ENCODE data around the gene AUTS2. TPM values are rescaled to one million over a fixed set of nuclear protein-coding genes. Genes with fewer than 3 reads are reported as not detected.

The AUTS2 gene
- total RNA-seq, 1 experiment from 2014 or later, result 2.3 TPM

DNA sequence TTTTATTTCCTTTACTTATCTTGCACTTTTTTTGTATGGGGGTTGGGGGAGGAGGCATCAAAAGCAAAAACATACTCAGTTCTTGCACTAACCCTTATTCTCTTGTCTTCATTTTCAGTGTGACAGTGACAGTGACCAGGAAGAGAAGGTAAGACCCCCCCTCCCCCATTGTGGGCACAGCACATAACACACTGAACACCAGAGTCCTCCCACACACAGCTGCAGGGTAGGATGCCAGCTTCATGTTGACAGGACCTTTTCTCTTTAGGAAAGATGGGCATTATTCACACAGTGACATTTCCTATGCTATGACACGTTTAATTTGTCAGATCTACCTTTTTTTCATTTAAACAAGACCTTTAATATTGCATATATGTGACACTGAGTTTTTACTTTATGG, 837.4 kb downstream of the AUTS2 start:
- in situ Hi-C loops (cut with HindIII; ENCODE audit: low pct_unique_long_range_greater_than_20kb, low sequenced_read_pairs), result no loop called here
- DNase-seq (ENCODE audit: low read depth), result no peak

DNA sequence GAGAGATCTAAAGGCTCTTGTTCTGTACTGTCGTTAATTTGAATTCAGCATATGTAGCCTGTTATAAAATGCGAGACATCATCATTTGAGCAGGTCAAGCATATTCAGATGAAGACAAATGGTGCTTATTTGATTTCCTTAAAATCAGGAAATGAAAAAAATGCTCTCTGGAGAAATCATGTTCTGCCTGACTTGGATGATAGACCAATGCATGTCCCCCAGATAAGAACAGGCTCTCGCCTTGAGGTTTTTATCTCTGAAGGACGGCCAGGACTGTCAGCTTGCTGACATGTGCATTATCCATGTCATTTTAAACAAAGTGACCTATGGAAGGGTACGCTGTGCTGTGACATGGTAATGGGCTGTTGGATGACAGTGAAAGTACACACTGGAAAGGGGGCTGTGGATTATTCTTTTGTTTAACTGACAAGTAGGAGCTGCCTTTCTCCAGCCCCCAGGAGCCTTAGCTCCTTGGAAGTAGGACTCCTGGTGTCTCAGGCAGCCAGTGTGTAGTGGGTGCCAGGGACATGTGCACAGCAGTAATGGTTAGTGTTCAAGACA, 838.6 kb downstream of the AUTS2 start:
- in situ Hi-C loops (cut with HindIII; ENCODE audit: low pct_unique_long_range_greater_than_20kb, low sequenced_read_pairs), result no loop called here
- DNase-seq (ENCODE audit: low read depth), result no peak

DNA sequence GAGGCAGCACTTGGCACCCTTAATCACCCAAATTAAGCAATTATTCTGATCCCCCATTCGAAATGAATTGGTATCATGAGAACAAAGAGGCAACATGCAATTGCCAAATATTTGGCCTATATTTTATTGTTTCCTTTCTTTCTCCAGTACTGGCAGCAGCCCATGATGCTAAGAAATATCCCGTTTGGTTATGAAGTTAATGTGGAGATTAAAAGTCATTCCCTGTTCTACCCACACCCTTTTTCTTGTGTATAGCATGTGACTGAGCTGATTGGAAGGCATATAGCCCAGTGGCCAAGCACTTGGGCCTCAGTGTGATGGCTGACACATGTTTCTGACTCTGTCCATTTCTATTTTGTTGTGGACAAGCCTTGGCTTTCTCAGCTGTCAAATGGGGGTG, 841.4 kb downstream of the AUTS2 start:
- DNase-seq (ENCODE audit: low read depth), result no peak
- in situ Hi-C loops (cut with HindIII; ENCODE audit: low pct_unique_long_range_greater_than_20kb, low sequenced_read_pairs), result no loop called here

DNA sequence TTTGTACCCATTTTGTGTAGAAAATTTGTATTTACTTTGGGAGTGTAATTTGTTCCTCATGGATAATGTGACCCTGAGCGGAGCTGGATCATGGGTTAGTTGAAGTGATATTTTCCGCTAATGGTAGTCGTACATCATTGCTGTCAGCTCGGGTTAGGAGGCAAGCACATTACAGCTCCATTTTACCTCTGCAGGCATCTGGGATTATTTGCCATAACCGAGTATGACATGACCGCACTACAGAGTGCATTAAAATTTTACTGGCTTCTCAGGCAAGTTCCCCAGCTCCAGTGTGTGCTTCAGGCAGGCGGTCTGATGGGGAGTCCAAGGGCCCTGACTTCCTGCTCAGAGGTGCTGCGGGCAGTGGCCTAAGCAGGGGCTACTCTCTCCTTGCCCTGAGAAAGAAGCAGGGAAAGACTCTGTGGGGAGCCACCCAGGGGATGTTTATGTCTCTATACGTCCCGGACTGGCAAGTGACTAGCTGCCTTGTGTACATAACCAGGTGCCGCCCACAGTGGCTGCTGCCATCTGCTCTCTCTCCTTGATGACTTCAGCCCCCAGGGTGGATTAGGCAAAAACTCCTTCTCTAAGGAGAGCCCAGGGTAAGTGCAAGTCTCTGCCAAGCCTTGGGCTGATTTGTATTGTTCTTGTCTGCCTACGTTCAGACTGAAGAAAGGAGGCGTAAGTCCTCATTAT, 848.3 kb downstream of the AUTS2 start:
- in situ Hi-C loops (cut with HindIII; ENCODE audit: low pct_unique_long_range_greater_than_20kb, low sequenced_read_pairs), result no loop called here
- no peak for DNase-seq (ENCODE audit: low read depth)

DNA sequence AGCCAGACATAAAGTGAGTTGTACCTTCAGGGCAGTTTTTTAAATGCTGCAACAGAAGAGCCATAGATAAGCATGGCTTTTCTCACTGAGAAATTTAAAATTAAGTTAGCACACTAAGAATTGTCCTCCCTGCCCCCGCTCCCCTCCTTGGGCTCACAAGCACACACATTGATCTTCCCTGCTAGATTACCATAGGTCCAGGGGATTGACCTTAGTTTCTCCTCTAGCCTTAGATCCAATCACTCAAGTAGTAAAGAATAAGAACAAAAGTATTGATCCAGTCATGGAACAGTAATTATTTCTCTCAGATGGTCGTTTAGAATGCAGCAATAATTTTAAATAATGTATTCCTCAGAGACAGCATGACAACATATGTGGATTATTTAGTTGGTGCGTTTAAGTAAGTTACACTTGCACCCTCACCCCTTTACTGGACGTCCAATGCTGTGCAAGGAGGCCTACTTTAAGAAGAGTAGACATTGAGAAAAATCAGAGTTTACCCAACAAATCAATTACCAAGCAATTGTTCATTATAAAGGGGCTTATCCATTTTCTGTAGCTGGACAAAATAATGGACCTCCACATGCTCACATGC, 850.1 kb downstream of the AUTS2 start:
- DNase-seq (ENCODE audit: low read depth), result no peak
- in situ Hi-C loops (cut with HindIII; ENCODE audit: low pct_unique_long_range_greater_than_20kb, low sequenced_read_pairs), result no loop called here

DNA sequence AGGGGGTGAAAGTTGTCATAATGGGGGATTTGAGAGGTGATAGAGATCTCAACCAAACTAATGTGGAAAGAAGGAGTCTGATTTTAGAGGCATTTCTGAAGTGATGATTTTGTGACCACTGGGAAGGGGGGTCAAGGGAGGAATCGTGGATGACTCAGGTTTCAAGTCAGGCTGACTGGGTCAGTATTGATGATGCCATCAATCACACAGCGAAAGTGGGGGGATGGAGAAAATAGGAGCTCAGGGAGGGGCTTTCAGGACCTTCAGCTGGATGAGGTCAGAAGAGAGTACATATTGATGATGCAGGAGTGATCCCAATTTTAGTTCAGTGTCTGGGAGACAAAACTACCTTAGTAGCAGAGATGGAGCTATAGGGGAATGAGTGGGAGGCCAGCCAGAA, 852.5 kb downstream of the AUTS2 start:
- no peak for DNase-seq (ENCODE audit: low read depth)
- in situ Hi-C loops (cut with HindIII; ENCODE audit: low pct_unique_long_range_greater_than_20kb, low sequenced_read_pairs), result no loop called here

DNA sequence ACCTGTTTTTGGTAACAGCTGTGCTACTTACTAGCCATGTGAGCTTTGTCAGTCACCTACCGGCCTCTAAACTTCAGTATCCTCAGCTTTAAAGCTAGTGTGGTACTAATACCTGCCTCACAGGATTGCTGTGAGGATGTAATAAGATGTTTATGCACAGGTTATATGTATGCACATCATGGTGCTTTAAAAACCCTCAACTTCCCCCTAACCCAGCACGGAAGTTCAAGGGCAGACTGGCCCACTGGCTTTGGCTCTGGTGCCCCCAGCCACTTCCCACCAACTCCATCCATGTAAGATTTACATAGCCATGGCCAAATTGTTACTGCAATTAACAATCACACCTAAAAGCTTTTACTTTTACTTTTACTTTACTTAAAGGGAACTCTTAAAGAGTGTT, 857.6 kb downstream of the AUTS2 start:
- in situ Hi-C loops (cut with HindIII; ENCODE audit: low pct_unique_long_range_greater_than_20kb, low sequenced_read_pairs), result no loop called here
- no peak for DNase-seq (ENCODE audit: low read depth)

DNA sequence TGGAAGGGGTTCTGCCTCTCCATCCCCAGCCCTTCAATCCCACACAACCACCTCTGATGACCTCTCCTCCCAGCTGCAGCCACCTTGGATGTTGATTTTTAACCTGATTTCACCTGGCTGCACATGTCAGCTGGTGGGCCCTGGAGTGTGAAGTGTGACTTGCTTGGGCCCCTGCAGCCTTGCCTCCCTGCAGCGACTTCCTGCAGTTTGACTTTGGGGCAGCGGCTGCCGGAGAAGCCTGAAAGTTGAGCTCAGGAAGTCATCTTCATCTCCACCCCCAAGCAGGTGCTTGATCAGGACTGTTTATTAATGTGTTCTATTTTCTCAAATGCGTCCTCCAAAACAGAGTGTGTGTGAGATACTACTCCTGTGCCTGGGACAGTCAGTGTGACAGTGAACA, 858.4 kb downstream of the AUTS2 start:
- no peak for DNase-seq (ENCODE audit: low read depth)
- in situ Hi-C loops (cut with HindIII; ENCODE audit: low pct_unique_long_range_greater_than_20kb, low sequenced_read_pairs), result no loop called here

DNA sequence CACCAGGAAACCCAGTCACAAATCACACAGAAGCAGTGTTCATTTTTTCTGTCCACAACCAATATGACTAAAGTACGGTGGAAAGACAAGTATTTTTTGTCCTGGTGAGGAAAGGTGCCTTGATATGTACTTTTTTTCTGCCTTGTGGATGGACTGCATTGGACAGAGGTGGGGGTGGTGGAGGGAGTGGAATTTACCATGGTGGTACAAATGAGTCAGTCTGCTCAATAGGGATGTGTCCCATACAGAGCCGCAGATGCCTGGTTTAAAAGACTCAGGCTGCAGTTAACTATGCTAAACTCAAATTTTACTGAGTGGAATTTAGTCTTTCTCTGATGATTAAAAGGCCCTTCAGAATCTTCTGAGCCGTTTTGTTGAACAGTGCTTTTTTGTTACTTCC, 859.2 kb downstream of the AUTS2 start:
- in situ Hi-C loops (cut with HindIII; ENCODE audit: low pct_unique_long_range_greater_than_20kb, low sequenced_read_pairs), result no loop called here
- no peak for DNase-seq (ENCODE audit: low read depth)

DNA sequence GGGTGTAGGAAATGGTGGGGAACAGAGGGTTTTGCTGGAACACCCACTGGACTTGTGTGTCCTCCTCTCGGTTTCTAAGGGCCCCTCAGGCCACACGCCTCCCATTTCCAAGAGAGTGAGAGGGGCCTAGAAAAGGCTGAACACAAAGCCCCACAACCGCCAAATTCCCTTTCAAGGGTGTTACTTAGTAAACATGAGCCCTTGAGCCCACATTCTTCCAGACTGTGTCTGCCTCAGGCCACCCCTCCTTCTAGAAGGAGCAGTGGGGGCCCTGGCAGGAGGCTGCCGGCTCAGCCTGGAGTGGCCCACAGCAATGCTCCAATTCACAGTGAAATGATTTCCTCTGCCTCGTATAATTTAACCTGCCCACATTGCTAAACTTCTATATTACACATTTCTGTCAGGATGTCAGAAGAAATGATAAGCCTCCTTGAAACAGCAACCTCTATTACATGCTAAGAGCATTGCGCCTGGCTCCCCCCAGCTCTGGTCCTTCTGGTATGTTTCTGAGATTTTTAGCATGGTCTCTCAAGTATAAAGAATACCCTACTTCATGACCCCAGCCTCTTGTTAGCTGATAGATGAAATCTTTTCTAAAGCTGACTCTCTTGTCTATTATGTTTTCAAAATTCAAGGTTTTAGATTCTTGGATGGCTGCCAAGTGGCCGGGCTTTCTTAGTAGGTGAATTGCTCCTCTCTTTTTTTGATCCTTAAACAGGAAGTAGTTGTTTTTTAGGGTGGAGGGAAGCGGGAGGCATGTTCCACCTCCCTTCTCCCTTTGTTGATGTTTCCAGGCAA, 859.8 kb downstream of the AUTS2 start:
- no peak for DNase-seq (ENCODE audit: low read depth)
- in situ Hi-C loops (cut with HindIII; ENCODE audit: low pct_unique_long_range_greater_than_20kb, low sequenced_read_pairs), result no loop called here

DNA sequence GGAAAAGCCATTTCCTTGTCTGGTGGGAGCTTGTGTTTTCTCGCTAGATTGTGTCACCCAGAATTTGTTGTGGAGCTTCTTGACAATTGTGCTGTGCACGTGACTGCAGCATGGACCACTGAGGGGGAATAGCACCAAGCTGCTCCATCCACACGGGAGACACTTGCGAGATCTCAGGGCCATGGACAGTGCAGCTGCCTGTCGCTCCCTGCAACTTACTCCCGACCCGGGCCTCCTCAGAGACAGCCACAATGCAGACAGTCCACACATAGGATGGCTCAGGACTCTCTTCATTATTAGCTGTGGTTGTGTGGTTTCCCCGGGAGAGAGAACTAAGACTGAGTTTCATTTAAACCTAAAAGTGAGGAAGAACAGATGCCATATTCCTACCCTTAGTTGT, 860.5 kb downstream of the AUTS2 start:
- no peak for DNase-seq (ENCODE audit: low read depth)
- in situ Hi-C loops (cut with HindIII; ENCODE audit: low pct_unique_long_range_greater_than_20kb, low sequenced_read_pairs), result no loop called here

DNA sequence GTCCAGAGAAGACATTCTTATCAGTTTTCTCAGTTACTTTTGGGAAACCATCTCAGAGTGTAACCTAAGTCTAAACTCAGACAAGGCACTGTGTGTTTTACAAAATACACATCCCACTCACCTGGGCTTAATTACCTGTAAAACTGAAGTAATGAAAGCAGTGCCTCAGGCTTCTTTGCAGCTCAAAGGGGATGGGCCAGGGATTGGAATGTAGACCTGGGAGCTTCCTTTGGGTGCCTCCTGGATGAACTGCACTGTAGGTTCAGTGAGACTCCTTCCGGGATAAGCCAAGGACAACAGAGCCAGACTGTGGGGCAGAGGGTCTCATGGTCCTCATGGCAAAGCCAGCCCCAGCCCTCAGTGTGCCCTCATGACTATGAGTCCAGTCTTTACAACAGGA, 861.3 kb downstream of the AUTS2 start:
- in situ Hi-C loops (cut with HindIII; ENCODE audit: low pct_unique_long_range_greater_than_20kb, low sequenced_read_pairs), result no loop called here
- no peak for DNase-seq (ENCODE audit: low read depth)

DNA sequence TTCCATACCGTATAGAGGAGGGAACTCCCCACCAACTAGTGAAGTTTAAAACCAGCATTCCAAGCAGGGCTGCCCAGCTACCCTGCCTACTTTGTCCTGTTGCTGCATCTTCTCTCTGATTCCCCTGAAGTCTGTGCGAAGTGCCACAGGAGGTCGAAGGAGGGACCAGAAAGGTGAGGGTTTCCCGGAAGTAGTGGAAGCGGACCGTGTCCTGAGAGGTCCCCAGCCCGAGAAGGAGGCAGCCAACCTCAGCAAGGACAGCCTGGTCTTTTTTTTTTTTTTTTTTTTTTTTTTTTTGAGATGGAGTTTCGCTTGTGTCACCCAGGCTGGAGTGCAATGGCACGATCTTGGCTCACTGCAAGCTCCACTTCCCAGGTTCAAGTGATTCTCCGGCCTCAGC, 861.8 kb downstream of the AUTS2 start:
- in situ Hi-C loops (cut with HindIII; ENCODE audit: low pct_unique_long_range_greater_than_20kb, low sequenced_read_pairs), result no loop called here
- no peak for DNase-seq (ENCODE audit: low read depth)

DNA sequence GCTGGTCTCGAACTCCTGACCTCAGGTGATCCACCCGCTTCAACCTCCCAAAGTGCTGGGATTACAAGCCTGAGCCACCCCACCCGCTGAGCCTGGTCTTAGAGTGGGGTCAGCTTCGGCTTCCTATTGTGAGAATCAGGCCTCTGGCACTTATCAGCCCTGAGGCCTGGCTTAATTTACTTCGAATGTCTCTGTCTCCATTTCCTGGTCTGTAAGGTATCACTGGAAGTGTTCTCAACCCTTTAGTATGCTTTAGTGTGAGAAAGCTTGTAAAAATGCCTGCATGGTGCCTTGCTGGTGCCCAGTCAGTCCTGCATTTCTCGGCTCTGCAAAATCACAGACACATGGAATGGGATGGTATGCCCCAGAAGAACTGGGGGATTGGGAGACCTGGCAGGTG, 862.3 kb downstream of the AUTS2 start:
- no peak for DNase-seq (ENCODE audit: low read depth)
- in situ Hi-C loops (cut with HindIII; ENCODE audit: low pct_unique_long_range_greater_than_20kb, low sequenced_read_pairs), result no loop called here

DNA sequence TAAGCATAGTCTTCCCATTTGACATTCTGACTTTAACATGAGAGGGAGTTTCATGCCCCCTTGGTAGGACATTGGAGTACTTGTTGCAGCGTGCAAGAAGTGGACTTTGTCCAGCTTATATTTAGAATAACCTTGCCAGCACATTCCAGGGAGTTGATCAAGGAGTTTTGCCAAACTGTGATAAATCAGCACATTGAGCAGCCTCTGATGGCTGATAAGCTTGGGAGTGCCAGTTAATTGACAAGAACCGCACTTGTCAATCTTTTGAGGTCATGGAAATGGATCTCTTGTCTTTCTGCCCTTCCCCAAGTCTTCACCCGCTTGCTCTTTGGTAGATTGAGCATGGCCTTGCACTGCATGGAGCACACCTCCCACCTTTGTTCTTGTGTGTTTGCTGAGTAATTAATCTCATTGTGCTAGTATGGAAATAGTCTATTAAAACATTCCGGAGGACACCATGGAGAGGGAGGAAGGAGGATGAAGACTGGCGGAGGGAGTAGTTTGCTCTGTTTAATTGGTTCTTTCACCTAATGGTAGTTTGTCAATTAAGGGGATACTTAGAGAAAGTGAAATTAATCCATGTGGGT, 865.2 kb downstream of the AUTS2 start:
- in situ Hi-C loops (cut with HindIII; ENCODE audit: low pct_unique_long_range_greater_than_20kb, low sequenced_read_pairs), result no loop called here
- DNase-seq (ENCODE audit: low read depth), result no peak

DNA sequence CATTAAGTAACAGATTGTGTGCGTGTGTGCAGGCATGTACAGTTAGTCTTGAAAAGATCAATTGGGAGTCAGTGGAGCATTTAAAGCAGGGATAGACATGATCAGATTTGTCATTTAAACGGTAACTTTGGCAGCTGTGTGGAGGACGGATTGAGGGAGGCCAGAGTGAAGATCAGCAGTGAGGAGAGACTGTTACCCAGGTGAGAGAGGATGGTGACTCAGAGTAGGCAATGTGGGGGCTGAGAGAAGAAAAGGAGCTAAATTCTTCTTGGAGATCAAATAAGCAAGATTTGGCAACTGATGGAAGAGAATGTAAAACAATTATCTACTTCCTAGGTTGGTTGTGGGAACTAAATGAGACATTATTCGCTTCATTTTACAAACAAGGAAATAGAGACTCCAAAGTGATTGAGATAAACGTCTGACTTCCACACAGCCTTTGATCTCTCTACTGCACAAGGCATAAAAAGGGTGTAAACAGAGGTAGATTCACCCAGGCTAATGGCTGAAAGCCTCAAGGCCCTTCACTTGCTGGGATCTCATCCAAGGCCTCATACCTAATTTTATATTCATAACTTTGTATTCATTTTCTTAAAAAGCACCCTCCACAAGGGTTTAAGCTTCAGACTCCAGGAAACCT, 868.6 kb downstream of the AUTS2 start:
- in situ Hi-C loops (cut with HindIII; ENCODE audit: low pct_unique_long_range_greater_than_20kb, low sequenced_read_pairs), result no loop called here

DNA sequence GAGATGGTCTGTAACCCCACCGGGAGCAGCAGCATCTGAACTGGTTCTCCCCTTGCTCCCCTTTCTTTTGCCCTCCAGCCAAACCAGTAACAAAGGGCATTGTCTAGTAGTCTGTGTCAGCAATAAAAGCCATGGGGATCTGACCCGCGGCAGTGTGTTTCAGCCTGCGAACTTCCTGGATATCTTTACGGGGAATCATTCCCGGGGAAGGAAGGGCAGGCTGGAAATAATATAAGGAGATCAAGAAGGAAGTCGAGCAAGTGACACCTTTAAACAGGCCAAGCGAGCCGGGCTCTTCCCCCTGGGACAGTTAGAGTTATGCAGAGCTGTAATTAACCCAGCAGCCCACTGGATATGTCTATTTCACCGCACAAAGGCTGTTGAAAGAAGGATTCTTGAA, 872.5 kb downstream of the AUTS2 start:
- no peak for DNase-seq (ENCODE audit: low read depth)
- in situ Hi-C loops (cut with HindIII; ENCODE audit: low pct_unique_long_range_greater_than_20kb, low sequenced_read_pairs), result no loop called here

More for the DNA sequence above, 868.6 kb downstream of the AUTS2 start:
- DNase-seq (ENCODE audit: low read depth), result no peak

DNA sequence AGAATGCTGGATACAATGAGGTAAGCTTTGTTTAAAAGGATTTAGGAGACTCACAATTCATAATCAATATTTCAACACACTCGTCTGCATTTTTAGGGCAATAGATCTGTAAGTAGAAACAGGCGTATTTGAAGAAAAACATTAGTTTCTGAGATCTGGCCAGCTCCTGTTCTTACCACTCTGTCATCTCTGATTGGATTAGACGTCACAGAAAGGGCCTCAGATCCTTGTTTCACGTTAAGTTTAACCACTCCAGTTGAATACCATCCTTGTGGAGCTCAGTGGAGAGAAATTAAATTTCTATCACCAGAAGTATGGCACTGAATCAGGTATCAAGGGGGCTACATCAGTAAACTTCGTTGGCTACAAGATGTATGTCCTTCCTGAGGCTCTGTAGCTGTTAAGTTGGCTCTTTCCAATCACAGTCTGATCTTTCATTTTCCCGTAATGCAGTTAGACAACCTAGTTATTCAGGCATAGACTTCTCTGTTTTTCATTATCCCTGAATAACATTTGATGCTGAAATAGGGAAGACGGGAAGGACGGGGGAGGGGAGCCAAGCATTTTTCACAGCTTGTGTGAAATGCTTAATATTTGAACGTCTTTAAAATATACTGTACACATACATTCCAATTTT, 874.4 kb downstream of the AUTS2 start:
- DNase-seq (ENCODE audit: low read depth), result no peak
- in situ Hi-C loops (cut with HindIII; ENCODE audit: low pct_unique_long_range_greater_than_20kb, low sequenced_read_pairs), result no loop called here
